Thyroid gland (tissue), 4 donors: ENCODE data around the gene RMI1. TPM values are rescaled to one million over a fixed set of nuclear protein-coding genes. Genes with fewer than 3 reads are reported as not detected.

Experiments
- DNase-seq, 2 donors: peaks; one replicate each; pipeline ENCODE4 v3.0.0-alpha.2; 2019
- H3K27ac ChIP-seq, 3 donors: fragments of 200-600 bp; sonication (generic); 1 replicate in 2 of 3; 2 replicates in 1 of 3; pipeline ENCODE4 v1.5.1; 2016 to 2019; ENCODE audit warnings: mild to moderate bottlenecking in 1 of 3, moderate library complexity in 1 of 3
- H3K27me3 ChIP-seq: fragments of 200-600 bp; sonication (generic); one replicate; pipeline ENCODE4 v1.5.1; 2019
- H3K36me3 ChIP-seq, 2 donors: fragments of 200-600 bp; sonication (generic); one replicate each; pipeline ENCODE4 v1.5.1; 2016 to 2019
- H3K4me1 ChIP-seq, 2 donors: fragments of 200-600 bp; sonication (generic); one replicate each; pipeline ENCODE4 v1.5.1; 2017 to 2019
- H3K4me3 ChIP-seq, 3 donors: fragments of 200-600 bp; sonication (generic); replicated peaks in 1 of 3; 1 replicate in 2 of 3; 2 replicates in 1 of 3; pipeline ENCODE4 v1.5.1; 2016; ENCODE audit warnings: mild to moderate bottlenecking in 1 of 3
- H3K9me3 ChIP-seq: fragments of 200-600 bp; sonication (generic); one replicate; pipeline ENCODE4 v1.5.1; 2017
- CTCF ChIP-seq, 6 experiments: fragments of 200-600 bp in 3 of 6; fragments of 450-650 bp in 3 of 6; sonication (generic) in 3 of 6; IDR thresholded peaks; one replicate each; pipeline ENCODE4 v1.5.1; 2016 to 2019; ENCODE audit warnings: antibody characterized with exemption in 6 of 6, mild to moderate bottlenecking in 2 of 6, inconsistent platforms in 1 of 6, moderate library complexity in 1 of 6
- POLR2A ChIP-seq, 2 donors: fragments of 450-650 bp; IDR thresholded peaks; one replicate each; pipeline ENCODE4 v1.6.1; 2017; ENCODE audit warnings: antibody characterized with exemption in 2 of 2, mild to moderate bottlenecking in 2 of 2, moderate library complexity in 1 of 2
- whole genome bisulfite sequencing, 2 donors: methylation state at CpG; one replicate each; pipeline ENCODE4 v1.1.5; 2017; 5-methylcytosine and 5-hydroxymethylcytosine counted together
- intact Hi-C: fragments of 100-400 bp; cut with DNase I; formaldehyde crosslinking; loops from one replicate; pipeline ENCODE4 v1.15.1; 2023
- total RNA-seq, 4 donors: library from RNA; depleted of rRNA; stranded (reverse); fragments of >200 nt; gene quantifications; one replicate each; pipeline ENCODE4 v1.2.3, GENCODE V29; 2016

RMI1 gene
- 10 to 100 TPM in 2 of 4 donors, 1 to 10 TPM in 2; 7.2 to 11.4 (median 9.7) TPM for total RNA-seq

GRCh38 chr9:83980395-83981125 is at the start of gene RMI1:
TSS of gene RMI1 (plus strand) at chr9:83980805. CDS start at chr9:84000987, 20,182 bp downstream.
- Histone ChIP-seq H3K27ac (peak within 1 kb of the TSS; percentile 94 to 100 (median 98)), H3K36me3 (peaks cover 18 to 19% of the 10 kb centered on the region in 2 donors), H3K27me3 (no peaks in the 10 kb centered on the region), H3K9me3 (no peaks in the 10 kb centered on the region), H3K4me3 (peak within 1 kb of the TSS; percentile 74 to 91 (median 88)), H3K4me1 (peaks cover 4 to 22% of the 10 kb centered on the region in 2 donors)
- 1 to 2% methylated on average over 20 to 35 of the region's 69 CpGs for WGBS, 2 donors
- peak; percentile 93 to 98 for TF ChIP-seq POLR2A (IDR thresholded peaks at IDR 0.05)
- TF ChIP-seq CTCF (IDR thresholded peaks at IDR 0.05), result no peak
- intact Hi-C loops, result no loop called here
- peak; percentile 100 for DNase-seq

GRCh38 chr9:83930881-83931280 is 49.7 kb upstream of the RMI1 start:
- intact Hi-C loops, result no loop called here
- WGBS, 2 donors, result 89 to 90% methylated on average over 5 of the region's 5 CpGs
- H3K4me1 ChIP-seq, result peaks cover 23 to 27% of the 10 kb centered on the region in 2 donors
- H3K27me3 ChIP-seq, result no peaks in the 10 kb centered on the region
- H3K4me3 ChIP-seq, result no peak overlapping the region
- DNase-seq, result no peak
- no peaks in the 10 kb centered on the region for H3K36me3 ChIP-seq
- no peaks in the 10 kb centered on the region for H3K9me3 ChIP-seq
- TF ChIP-seq CTCF (IDR thresholded peaks at IDR 0.05) (no peak), POLR2A (IDR thresholded peaks at IDR 0.05) (no peak)
- no peak overlapping the region for H3K27ac ChIP-seq

- intact Hi-C loops, result no loop called here
- Histone ChIP-seq H3K27me3 (no peaks in the 10 kb centered on the region), H3K36me3 (no peaks in the 10 kb centered on the region), H3K4me3 (no peak overlapping the region), H3K27ac (no peak overlapping the region), H3K9me3 (no peaks in the 10 kb centered on the region), H3K4me1 (peaks cover 23 to 27% of the 10 kb centered on the region in 2 donors)
- 90 to 91% methylated on average over 2 of the region's 2 CpGs for WGBS, 2 donors
- TF ChIP-seq POLR2A (IDR thresholded peaks at IDR 0.05), result no peak
- no peak for DNase-seq
These were observed 48.6 kb upstream of the RMI1 start for GRCh38 chr9:83932011-83932410.

GRCh38 chr9:83932851-83933250 is 47.8 kb upstream of the RMI1 start:
- DNase-seq, result no peak
- Histone ChIP-seq H3K9me3 (no peaks in the 10 kb centered on the region), H3K36me3 (no peaks in the 10 kb centered on the region), H3K27ac (no peak overlapping the region), H3K27me3 (no peaks in the 10 kb centered on the region), H3K4me1 (peaks cover 23 to 27% of the 10 kb centered on the region in 2 donors), H3K4me3 (no peak overlapping the region)
- 92 to 95% methylated on average over 5 of the region's 5 CpGs for WGBS, 2 donors
- TF ChIP-seq CTCF (IDR thresholded peaks at IDR 0.05), result no peak
- TF ChIP-seq POLR2A (IDR thresholded peaks at IDR 0.05), result no peak
- intact Hi-C loops, result no loop called here

- intact Hi-C loops, result no loop called here
- peak overlapping the region; percentile 65 to 84 (median 75) for H3K27ac ChIP-seq
These were observed 46.8 kb upstream of the RMI1 start for GRCh38 chr9:83933790-83934189.

More at GRCh38 chr9:83933790-83934189, 46.8 kb upstream of the RMI1 start:
- H3K4me1 ChIP-seq, result peaks cover 23 to 27% of the 10 kb centered on the region in 2 donors
- no peak overlapping the region for H3K4me3 ChIP-seq
- no peaks in the 10 kb centered on the region for H3K36me3 ChIP-seq
- H3K9me3 ChIP-seq, result no peaks in the 10 kb centered on the region
- WGBS, 2 donors, result 44 to 50% methylated on average over 3 of the region's 3 CpGs
- no peaks in the 10 kb centered on the region for H3K27me3 ChIP-seq
- no peak for TF ChIP-seq POLR2A (IDR thresholded peaks at IDR 0.05)
- TF ChIP-seq CTCF (IDR thresholded peaks at IDR 0.05), result no peak
- DNase-seq, result peak; percentile 82 to 84
